Stimulated activated CD8-positive, alpha-beta memory T cell treated with anti-CD3 and anti-CD28 coated beads, Interleukin-7, amount 100 ng/mL, for 48 hours (primary cell): Measurements from ENCODE around the gene USP11.
"Not testable (repeated sequence)": the region's sequence is repeated elsewhere in the genome, so short reads cannot be mapped to it uniquely, and the experiment has no call there.

ENCODE experiments used
- DNase-seq, 2 donors: peaks; one replicate each; pipeline ENCODE4 v3.0.0-alpha.2; 2020; ENCODE audit warnings: low read depth in 1 of 2; ENCODE audit errors: extremely low read depth in 1 of 2

USP11 gene

GRCh38 chrX:47244676-47245075 is 11.9 kb downstream of the USP11 start:
- DNase-seq, result no peak

- DNase-seq, result no peak
These were observed 12.3 kb downstream of the USP11 start for GRCh38 chrX:47245156-47245555.

GRCh38 chrX:47247206-47247998 is 14.6 kb downstream of the USP11 start:
- DNase-seq, result peak in 1 of 2 donors; percentile 28

GRCh38 chrX:47247999-47248320 is 15.2 kb downstream of the USP11 start:
- no peak for DNase-seq

GRCh38 chrX:47248576-47248975 is 15.8 kb downstream of the USP11 start:
- DNase-seq, result no peak

- no peak for DNase-seq
These were observed 17.2 kb downstream of the USP11 start for GRCh38 chrX:47250017-47250347.

GRCh38 chrX:47257620-47258019 is 24.8 kb downstream of the USP11 start:
- DNase-seq, result not testable (repeated sequence)

GRCh38 chrX:47264483-47265173 is 31.8 kb downstream of the USP11 start:
- DNase-seq, result peak in 1 of 2 donors; percentile 17

GRCh38 chrX:47266643-47267042 is 33.8 kb downstream of the USP11 start:
- no peak for DNase-seq

- no peak for DNase-seq
These were observed 39.2 kb downstream of the USP11 start for GRCh38 chrX:47272013-47272408.

- DNase-seq, result no peak
These were observed 40.4 kb downstream of the USP11 start for GRCh38 chrX:47273011-47273730.

GRCh38 chrX:47278691-47279090 is 45.9 kb downstream of the USP11 start:
- no peak for DNase-seq

- no peak for DNase-seq
These were observed 50.4 kb downstream of the USP11 start for GRCh38 chrX:47283015-47283771.

- DNase-seq, result not testable (repeated sequence)
These were observed 51.8 kb downstream of the USP11 start for GRCh38 chrX:47284616-47285015.

- DNase-seq, result no peak
These were observed 53.1 kb downstream of the USP11 start for GRCh38 chrX:47285836-47286320.

- no peak for DNase-seq
These were observed 60.3 kb downstream of the USP11 start for GRCh38 chrX:47293106-47293505.

GRCh38 chrX:47296766-47297365 is 64.1 kb downstream of the USP11 start:
- DNase-seq, result no peak

- DNase-seq, result no peak
These were observed 65.1 kb downstream of the USP11 start for GRCh38 chrX:47297874-47298273.
